GM23248 (cell line): Measurements from ENCODE around the gene NHERF1. TPM values are rescaled to one million over a fixed set of nuclear protein-coding genes. Genes with fewer than 3 reads are reported as not detected.

Experiments
- DNase-seq: peaks from one replicate; pipeline ENCODE4 v3.0.0-alpha.2; 2015
- H2AFZ ChIP-seq: fragments of 200-600 bp; sonication (generic); 2 replicates; pipeline ENCODE4 v1.6.1; 2016; ENCODE audit warnings: antibody characterized with exemption
- H3F3A ChIP-seq: fragments of 200-600 bp; sonication (generic); 2 replicates; pipeline ENCODE4 v1.6.1; 2016; ENCODE audit warnings: mild to moderate bottlenecking, antibody characterized with exemption, mixed run types; ENCODE audit not compliant: insufficient read depth
- H3K27ac ChIP-seq: fragments of 200-600 bp; sonication (generic); 2 replicates; pipeline ENCODE4 v1.5.1; 2016; ENCODE audit warnings: mild to moderate bottlenecking
- H3K27me3 ChIP-seq: fragments of 200-600 bp; sonication (generic); replicated peaks from 2 replicates; pipeline ENCODE4 v1.6.1; 2016; ENCODE audit warnings: mild to moderate bottlenecking; ENCODE audit not compliant: insufficient read depth
- H3K36me3 ChIP-seq: fragments of 200-600 bp; sonication (generic); 2 replicates; pipeline ENCODE4 v1.6.1; 2016; ENCODE audit warnings: low read depth, mild to moderate bottlenecking
- H3K4me1 ChIP-seq: fragments of 200-600 bp; sonication (generic); 2 replicates; pipeline ENCODE4 v1.6.1; 2016; ENCODE audit warnings: mild to moderate bottlenecking; ENCODE audit not compliant: insufficient read depth
- H3K4me2 ChIP-seq: fragments of 200-600 bp; sonication (generic); one replicate; pipeline ENCODE4 v1.6.1; 2016; ENCODE audit warnings: mild to moderate bottlenecking; ENCODE audit not compliant: unreplicated experiment
- H3K4me3 ChIP-seq: fragments of 200-600 bp; sonication (generic); 2 replicates; pipeline ENCODE4 v1.5.1; 2016; ENCODE audit warnings: mild to moderate bottlenecking
- H3K79me2 ChIP-seq: fragments of 200-600 bp; sonication (generic); 2 replicates; pipeline ENCODE4 v1.6.1; 2016; ENCODE audit warnings: mild to moderate bottlenecking; ENCODE audit not compliant: insufficient read depth
- H3K9ac ChIP-seq: fragments of 200-600 bp; sonication (generic); 2 replicates; pipeline ENCODE4 v1.6.1; 2016; ENCODE audit warnings: mild to moderate bottlenecking
- H3K9me2 ChIP-seq: fragments of 200-600 bp; sonication (generic); 2 replicates; pipeline ENCODE4 v1.6.1; 2016; ENCODE audit warnings: mixed run types, mild to moderate bottlenecking, moderate library complexity; ENCODE audit not compliant: insufficient read depth
- H3K9me3 ChIP-seq: fragments of 200-600 bp; sonication (generic); one replicate; pipeline ENCODE4 v1.6.1; 2017; ENCODE audit warnings: low read depth
- H4K20me1 ChIP-seq: fragments of 200-600 bp; sonication (generic); 2 replicates; pipeline ENCODE4 v1.6.0; 2016; ENCODE audit not compliant: insufficient read depth
- EZH2 ChIP-seq: fragments of 200-600 bp; sonication (generic); IDR thresholded peaks from 2 replicates; pipeline ENCODE4 v1.6.1; 2018; ENCODE audit warnings: antibody characterized with exemption, mild to moderate bottlenecking; ENCODE audit not compliant: insufficient read depth, poor library complexity, severe bottlenecking
- EZH2phosphoT487 ChIP-seq: fragments of 200-600 bp; sonication (generic); IDR thresholded peaks from 2 replicates; pipeline ENCODE4 v1.6.1; 2018; ENCODE audit warnings: antibody characterized with exemption, moderate library complexity, mild to moderate bottlenecking, low read depth; ENCODE audit not compliant: insufficient read depth
- WGBS, 2 experiments: methylation state at CpG; one replicate each; pipeline ENCODE4 v1.1.6; 2015 to 2017; ENCODE audit warnings: low lambda C conversion rate in 2 of 2, low coverage in 1 of 2; ENCODE audit errors: missing lambda C conversion rate in 2 of 2; 5-methylcytosine and 5-hydroxymethylcytosine counted together
- in situ Hi-C: fragments of 300-500 bp; cut with MboI; formaldehyde crosslinking; loops from 2 replicates; pipeline ENCODE4 v1.15.0; 2020
- polyA plus RNA-seq: library from polyadenylated mRNA; unstranded; fragments of >200 nt; fragmentation: Nextera tagmentation; extraction: Ambion mirVana; gene quantifications from 2 replicates; pipeline ENCODE4 v1.2.1, GENCODE V29; 2016
- total RNA-seq: library from RNA; depleted of rRNA; stranded (reverse); fragments of >200 nt; shearing (Covaris generic); gene quantifications from 2 replicates; pipeline ENCODE4 v1.2.3, GENCODE V29; 2014

NHERF1 gene
- total and polyA plus RNA-seq, 2 experiments from 2014 or later = 8.0 to 9.1 TPM

DNA sequence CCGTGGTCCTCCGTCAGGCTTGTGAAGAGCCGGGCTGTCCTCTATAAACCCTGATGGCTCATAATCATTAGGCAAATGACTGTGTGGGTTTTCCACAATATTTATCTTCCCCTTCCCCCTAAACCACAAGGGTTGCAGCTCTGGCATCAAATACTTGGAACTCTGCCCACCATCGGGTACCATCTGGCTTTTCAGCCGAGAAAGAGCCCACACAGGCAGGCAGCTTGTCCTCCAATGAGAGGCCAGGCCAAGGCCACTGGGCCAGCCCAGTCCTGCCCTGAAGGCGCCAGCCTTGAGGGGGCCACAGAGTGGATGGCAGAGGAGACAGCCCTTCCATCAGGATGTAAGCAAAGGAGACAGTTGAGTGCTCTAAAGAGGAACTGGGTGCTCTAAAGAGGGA, 59.5 kb downstream of the NHERF1 start:
- H4K20me1 ChIP-seq = no peaks in the 10 kb centered on the region
- no peak overlapping the region for H3K9ac ChIP-seq
- H3K27me3 ChIP-seq = no peaks in the 10 kb centered on the region
- in situ Hi-C loops = no loop called here
- H2AFZ ChIP-seq = no peak overlapping the region
- no peaks in the 10 kb centered on the region for H3F3A ChIP-seq
- TF ChIP-seq EZH2 (no peak), EZH2phosphoT487 (no peak)
- DNase-seq = no peak
- H3K4me3 ChIP-seq = no peak overlapping the region
- no peaks in the 10 kb centered on the region for H3K79me2 ChIP-seq
- 69 to 71% methylated on average over 6 of the region's 6 CpGs for WGBS, 2 experiments
- H3K4me2 ChIP-seq = no peak overlapping the region
- H3K4me1 ChIP-seq = no peaks in the 10 kb centered on the region
- H3K9me3 ChIP-seq = no peaks in the 10 kb centered on the region
- no peaks in the 10 kb centered on the region for H3K9me2 ChIP-seq
- no peak overlapping the region for H3K27ac ChIP-seq
- H3K36me3 ChIP-seq = no peaks in the 10 kb centered on the region

DNA sequence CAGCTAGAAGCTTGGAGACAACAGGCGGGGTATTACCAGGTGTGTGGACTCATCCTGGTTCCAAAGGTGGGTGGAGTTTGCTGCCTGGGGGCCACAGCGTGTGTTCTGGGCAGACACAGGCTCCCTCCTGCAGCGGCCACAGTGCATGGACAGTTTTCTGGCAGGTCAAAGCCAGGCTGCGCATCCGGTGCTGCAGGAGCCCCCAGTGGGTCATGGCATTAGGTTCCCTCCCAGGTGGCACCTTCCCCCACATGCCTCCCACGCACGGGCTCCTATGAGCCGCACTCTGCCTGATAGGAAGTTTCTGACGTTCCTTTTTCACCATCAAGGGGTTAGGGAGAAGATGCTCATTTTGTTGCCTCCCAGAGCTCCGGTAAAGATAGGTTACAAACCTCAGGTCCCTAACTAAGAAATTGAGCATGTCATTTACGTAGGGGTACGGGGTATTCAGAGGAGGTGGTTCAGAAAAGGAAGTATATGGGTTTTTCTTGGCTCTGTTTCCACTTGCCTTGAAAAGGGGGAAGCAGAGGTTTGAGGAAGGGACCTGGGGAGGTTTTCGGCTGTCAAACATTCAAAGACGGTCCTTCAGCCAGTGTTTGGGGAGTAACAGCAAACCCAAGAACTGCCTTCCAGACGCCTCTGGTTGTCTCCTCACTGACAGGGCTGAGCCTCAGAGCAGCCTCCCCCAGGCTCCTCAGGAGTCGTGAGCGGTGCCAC, 60.4 kb downstream of the NHERF1 start:
- Histone ChIP-seq H3K4me2 (no peak overlapping the region), H2AFZ (no peak overlapping the region), H3K9me3 (no peaks in the 10 kb centered on the region), H3K36me3 (no peaks in the 10 kb centered on the region), H3K79me2 (no peaks in the 10 kb centered on the region), H4K20me1 (no peaks in the 10 kb centered on the region), H3K27me3 (no peaks in the 10 kb centered on the region), H3K27ac (no peak overlapping the region), H3K9ac (no peak overlapping the region), H3K9me2 (no peaks in the 10 kb centered on the region), H3K4me1 (no peaks in the 10 kb centered on the region), H3F3A (no peaks in the 10 kb centered on the region), H3K4me3 (no peak overlapping the region)
- in situ Hi-C loops = no loop called here
- TF ChIP-seq EZH2 (no peak), EZH2phosphoT487 (no peak)
- no peak for DNase-seq
- 88 to 89% methylated on average over 16 to 17 of the region's 17 CpGs for WGBS, 2 experiments

DNA sequence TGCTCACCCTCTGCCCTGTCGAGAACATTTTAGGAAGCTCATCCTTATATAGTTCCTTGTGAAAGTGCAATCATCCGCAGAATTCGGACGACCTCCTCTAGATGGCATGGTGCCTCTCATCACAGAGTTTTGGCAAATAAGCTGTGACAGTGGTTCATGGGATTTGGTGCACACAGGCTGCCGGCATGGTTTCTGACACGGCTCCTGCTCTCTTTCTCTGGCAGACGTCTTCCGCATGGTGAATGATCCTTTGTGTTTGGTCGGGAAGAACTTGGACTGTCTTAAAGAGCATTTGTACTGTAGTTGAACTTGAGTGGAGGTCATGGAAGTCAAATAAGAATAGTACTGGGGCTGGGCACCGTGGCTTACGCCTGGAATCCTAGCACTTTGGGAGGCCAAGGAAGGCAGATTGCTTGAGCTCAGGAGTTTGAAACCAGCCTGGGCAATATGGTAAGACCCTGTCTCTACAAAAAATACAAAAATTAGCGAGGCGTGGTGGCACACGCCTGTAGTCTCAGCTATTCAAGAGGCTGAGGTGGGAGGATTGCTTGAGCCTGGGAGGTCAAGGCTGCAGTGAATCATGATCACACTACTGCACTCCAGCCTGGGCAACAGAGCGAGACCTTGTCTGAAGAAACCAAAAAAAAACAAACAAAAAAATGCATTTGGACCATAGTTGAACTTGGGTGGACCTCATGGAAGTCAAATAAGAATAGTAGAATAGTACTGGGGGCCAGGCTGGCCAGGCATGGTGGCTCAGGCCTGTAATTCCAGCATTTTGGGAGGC, 62.5 kb downstream of the NHERF1 start:
- no peaks in the 10 kb centered on the region for H3K36me3 ChIP-seq
- no peaks in the 10 kb centered on the region for H3F3A ChIP-seq
- H3K4me2 ChIP-seq = no peak overlapping the region
- no peaks in the 10 kb centered on the region for H4K20me1 ChIP-seq
- no peak overlapping the region for H3K27ac ChIP-seq
- H3K4me3 ChIP-seq = no peak overlapping the region
- no peaks in the 10 kb centered on the region for H3K79me2 ChIP-seq
- H3K9ac ChIP-seq = no peak overlapping the region
- no peaks in the 10 kb centered on the region for H3K9me2 ChIP-seq
- 90% methylated on average over 15 of the region's 15 CpGs for WGBS, 2 experiments
- in situ Hi-C loops = no loop called here
- no peaks in the 10 kb centered on the region for H3K4me1 ChIP-seq
- H3K9me3 ChIP-seq = no peaks in the 10 kb centered on the region
- no peak overlapping the region for H2AFZ ChIP-seq
- DNase-seq = no peak
- no peak for TF ChIP-seq EZH2
- no peak for TF ChIP-seq EZH2phosphoT487
- H3K27me3 ChIP-seq = no peaks in the 10 kb centered on the region

DNA sequence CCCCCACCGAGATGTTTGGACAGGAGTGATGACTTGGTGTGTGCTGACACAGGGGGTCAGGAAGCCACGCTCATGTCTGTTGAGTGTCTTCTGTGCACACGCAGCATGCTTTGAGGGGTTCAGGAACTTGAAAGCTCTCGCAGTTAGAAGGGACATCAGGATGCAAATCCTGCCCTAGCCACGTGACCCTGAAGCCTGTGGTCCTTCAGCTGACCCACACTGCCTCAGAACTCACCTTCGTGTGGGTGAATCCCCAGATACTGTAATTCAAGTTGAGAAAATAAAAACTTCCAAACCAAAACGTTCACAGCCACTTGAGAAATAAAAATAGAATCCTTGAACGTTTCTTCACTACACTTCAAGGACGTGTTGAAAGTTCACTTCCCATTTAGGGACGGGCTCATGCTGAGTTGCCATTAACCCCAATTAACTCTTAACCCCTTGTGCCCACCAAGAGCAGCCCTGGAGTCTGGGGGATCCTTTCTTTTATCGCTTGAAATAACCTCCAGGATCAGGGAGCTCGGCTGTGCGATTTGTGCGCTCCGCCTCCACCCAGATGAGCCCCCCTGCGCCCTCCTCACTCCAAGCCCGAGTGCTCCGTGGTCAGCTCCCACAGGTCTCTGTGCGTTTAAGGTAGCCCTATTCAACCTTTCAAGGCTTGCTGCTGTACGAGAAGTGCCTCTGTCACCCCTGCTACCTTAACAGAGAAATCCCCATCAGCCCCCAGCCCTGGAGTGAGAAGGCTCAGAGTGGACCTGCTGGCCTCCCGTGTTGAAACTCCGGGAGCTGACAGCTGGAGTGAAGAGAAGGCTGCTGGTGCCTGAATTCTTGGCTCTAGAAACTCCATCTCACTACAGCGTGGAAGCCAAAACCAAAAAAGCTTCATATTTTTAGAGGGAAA, 63.9 kb downstream of the NHERF1 start:
- no peak for DNase-seq
- H3K9me2 ChIP-seq = no peaks in the 10 kb centered on the region
- H3K9me3 ChIP-seq = no peaks in the 10 kb centered on the region
- H4K20me1 ChIP-seq = no peaks in the 10 kb centered on the region
- no peak overlapping the region for H2AFZ ChIP-seq
- H3K27me3 ChIP-seq = no peaks in the 10 kb centered on the region
- in situ Hi-C loops = no loop called here
- no peak overlapping the region for H3K9ac ChIP-seq
- 73 to 74% methylated on average over 23 of the region's 23 CpGs for WGBS, 2 experiments
- H3F3A ChIP-seq = no peaks in the 10 kb centered on the region
- no peak overlapping the region for H3K4me2 ChIP-seq
- no peaks in the 10 kb centered on the region for H3K79me2 ChIP-seq
- no peak for TF ChIP-seq EZH2
- TF ChIP-seq EZH2phosphoT487 = no peak
- H3K36me3 ChIP-seq = no peaks in the 10 kb centered on the region
- no peaks in the 10 kb centered on the region for H3K4me1 ChIP-seq
- no peak overlapping the region for H3K4me3 ChIP-seq
- no peak overlapping the region for H3K27ac ChIP-seq
